ENCODE measurements around the gene TEX51. TPM values are rescaled to one million over a fixed set of nuclear protein-coding genes. Genes with fewer than 3 reads are reported as not detected.

The TEX51 gene
- total RNA-seq, 1 donor from 2014 or later = not detected

DNA sequence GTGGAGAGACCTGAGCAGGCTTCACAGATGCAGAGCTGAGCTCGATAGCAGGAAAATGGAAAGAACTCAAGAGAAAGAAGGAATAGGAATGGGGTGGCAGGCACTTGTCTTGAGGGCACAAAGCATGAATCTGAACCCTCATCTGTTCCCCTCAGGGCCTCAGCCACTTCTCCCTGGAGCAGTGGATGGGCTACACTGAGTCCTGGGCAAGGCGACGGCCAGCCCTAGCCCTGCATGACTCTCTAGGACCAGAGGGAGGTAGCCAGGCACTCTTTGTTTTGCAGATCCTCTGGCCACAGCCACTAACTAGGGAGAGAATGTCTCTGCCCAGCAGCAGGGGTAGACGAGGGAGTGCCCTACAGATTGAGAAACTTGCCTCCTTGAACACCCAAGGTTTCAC is 3.4 kb upstream of the TEX51 start:
- Mint-ChIP-seq H3K27ac (ENCODE audit: unreplicated experiment) (no peak overlapping the region), H3K9me3 (no peaks in the 10 kb centered on the region), H3K27me3 (ENCODE audit: low read depth) (no peaks in the 10 kb centered on the region), H3K4me3 (no peak overlapping the region), H3K36me3 (ENCODE audit: low read depth) (no peaks in the 10 kb centered on the region), H3K4me1 (no peaks in the 10 kb centered on the region)
- no peak for DNase-seq (ENCODE audit: low read depth, low spot score)
- TF ChIP-seq, protein P1, sequence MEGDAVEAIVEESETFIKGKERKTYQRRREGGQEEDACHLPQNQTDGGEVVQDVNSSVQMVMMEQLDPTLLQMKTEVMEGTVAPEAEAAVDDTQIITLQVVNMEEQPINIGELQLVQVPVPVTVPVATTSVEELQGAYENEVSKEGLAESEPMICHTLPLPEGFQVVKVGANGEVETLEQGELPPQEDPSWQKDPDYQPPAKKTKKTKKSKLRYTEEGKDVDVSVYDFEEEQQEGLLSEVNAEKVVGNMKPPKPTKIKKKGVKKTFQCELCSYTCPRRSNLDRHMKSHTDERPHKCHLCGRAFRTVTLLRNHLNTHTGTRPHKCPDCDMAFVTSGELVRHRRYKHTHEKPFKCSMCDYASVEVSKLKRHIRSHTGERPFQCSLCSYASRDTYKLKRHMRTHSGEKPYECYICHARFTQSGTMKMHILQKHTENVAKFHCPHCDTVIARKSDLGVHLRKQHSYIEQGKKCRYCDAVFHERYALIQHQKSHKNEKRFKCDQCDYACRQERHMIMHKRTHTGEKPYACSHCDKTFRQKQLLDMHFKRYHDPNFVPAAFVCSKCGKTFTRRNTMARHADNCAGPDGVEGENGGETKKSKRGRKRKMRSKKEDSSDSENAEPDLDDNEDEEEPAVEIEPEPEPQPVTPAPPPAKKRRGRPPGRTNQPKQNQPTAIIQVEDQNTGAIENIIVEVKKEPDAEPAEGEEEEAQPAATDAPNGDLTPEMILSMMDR (conservative IDR thresholded peaks at IDR 0.05) = no peak

DNA sequence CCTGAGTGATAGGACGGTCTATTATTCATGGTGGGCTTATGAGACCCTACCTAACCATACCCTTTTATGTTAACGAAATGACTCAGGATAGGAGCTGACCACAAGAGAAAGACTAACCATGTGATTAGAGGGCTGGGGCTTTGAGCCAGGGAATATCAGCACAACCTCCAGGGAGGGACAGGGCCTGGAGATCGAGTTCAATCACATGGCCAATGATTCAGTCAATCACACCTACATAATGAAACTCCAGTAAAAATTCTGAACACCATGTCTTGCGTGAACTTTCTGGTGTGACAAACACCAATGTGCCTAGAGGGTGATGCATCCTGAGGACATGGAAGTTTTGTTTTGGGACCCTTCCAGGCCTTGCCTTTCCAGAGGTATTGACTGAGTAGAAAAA is 2.2 kb upstream of the TEX51 start:
- no peaks in the 10 kb centered on the region for H3K9me3 Mint-ChIP-seq
- no peak for DNase-seq (ENCODE audit: low read depth, low spot score)
- no peaks in the 10 kb centered on the region for H3K27me3 Mint-ChIP-seq (ENCODE audit: low read depth)
- H3K4me1 Mint-ChIP-seq = no peaks in the 10 kb centered on the region
- H3K4me3 Mint-ChIP-seq = no peak overlapping the region
- TF ChIP-seq, protein P1 (conservative IDR thresholded peaks at IDR 0.05) = no peak
- H3K36me3 Mint-ChIP-seq (ENCODE audit: low read depth) = no peaks in the 10 kb centered on the region
- no peak overlapping the region for H3K27ac Mint-ChIP-seq (ENCODE audit: unreplicated experiment)

DNA sequence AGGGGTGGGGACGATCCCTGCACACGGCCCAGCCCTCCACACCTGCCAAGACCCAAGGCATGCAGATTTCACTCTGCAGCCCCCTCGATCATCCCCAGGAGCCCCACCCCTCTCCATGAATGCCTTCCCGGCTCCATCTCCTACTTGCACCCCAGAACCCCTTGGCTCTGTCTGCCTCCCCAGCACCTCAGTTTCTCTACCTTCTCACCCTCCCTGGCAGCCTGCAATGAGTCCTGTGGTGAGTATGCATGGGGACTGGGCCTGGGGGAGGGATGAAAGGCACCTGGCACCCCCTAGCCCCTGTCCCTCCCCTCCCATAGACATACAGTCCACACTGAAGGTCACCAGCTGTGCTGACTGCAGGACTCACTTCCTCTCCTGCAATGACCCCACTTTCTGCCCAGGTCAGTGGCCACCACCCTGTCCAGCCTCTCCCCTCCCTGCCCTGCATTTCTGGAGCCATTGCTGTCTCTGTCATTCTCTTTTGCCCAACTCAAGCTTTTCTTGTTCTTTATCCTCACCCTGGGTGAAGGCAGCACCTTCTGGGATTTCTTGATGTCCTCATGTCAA is 1.0 kb downstream of the TEX51 start:
- Mint-ChIP-seq H3K9me3 (peaks cover 4% of the 10 kb centered on the region), H3K36me3 (ENCODE audit: low read depth) (no peaks in the 10 kb centered on the region), H3K4me3 (no peak overlapping the region), H3K27ac (ENCODE audit: unreplicated experiment) (no peak overlapping the region), H3K4me1 (no peaks in the 10 kb centered on the region), H3K27me3 (ENCODE audit: low read depth) (no peaks in the 10 kb centered on the region)
- DNase-seq (ENCODE audit: low read depth, low spot score) = no peak
- TF ChIP-seq, protein P1 (conservative IDR thresholded peaks at IDR 0.05) = no peak

DNA sequence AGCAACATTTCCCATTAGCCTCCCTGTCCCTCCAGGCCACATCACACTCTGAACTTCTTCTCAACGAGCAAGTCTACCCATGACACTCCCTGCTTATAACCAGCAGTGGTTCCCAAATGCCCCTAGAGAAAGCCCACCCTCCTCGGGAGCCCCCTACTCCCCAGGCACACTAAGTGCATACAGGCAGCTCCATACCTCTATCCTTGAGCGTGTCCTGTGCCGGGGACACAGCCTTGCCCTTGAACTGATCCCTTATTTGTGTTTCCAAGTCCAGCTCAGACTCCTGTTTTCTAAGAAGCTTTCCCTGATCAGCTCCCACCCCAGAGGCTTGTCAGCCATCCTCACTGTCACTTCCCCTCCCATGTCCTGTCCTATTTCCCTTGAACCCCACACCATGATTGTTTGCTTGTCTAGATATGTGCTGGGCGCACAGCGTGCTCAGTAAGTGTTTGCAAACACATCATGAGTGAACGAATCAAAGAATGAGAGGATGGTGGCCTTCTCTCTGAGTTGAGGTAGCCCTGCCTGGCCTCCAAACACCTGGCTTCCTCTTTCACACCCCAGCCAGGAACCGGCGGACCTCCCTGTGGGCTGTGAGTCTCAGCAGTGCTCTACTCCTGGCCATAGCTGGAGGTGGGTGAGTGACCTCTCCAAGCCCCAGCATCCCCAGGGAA is 2.1 kb downstream of the TEX51 start:
- peaks cover 2% of the 10 kb centered on the region for H3K36me3 Mint-ChIP-seq (ENCODE audit: low read depth)
- H3K4me1 Mint-ChIP-seq = no peaks in the 10 kb centered on the region
- DNase-seq (ENCODE audit: low read depth, low spot score) = no peak
- TF ChIP-seq, protein P1 (conservative IDR thresholded peaks at IDR 0.05) = no peak
- H3K4me3 Mint-ChIP-seq = no peak overlapping the region
- no peak overlapping the region for H3K27ac Mint-ChIP-seq (ENCODE audit: unreplicated experiment)
- H3K27me3 Mint-ChIP-seq (ENCODE audit: low read depth) = no peaks in the 10 kb centered on the region
- H3K9me3 Mint-ChIP-seq = peaks cover 7% of the 10 kb centered on the region

- H3K27me3 Mint-ChIP-seq (ENCODE audit: low read depth) = no peaks in the 10 kb centered on the region
- no peak overlapping the region for H3K4me3 Mint-ChIP-seq
- H3K9me3 Mint-ChIP-seq = peaks cover 7% of the 10 kb centered on the region
- no peak for DNase-seq (ENCODE audit: low read depth, low spot score)
- H3K27ac Mint-ChIP-seq (ENCODE audit: unreplicated experiment) = no peak overlapping the region
- H3K4me1 Mint-ChIP-seq = no peaks in the 10 kb centered on the region
- TF ChIP-seq, protein P1 (conservative IDR thresholded peaks at IDR 0.05) = no peak
- peaks cover 2% of the 10 kb centered on the region for H3K36me3 Mint-ChIP-seq (ENCODE audit: low read depth)
Measured at GRCh38 chr2:126901459-126901858, 2.8 kb downstream of the TEX51 start.

Measured in neural crest cell (in vitro differentiated cells).